ENCODE data around the gene WDR11.

Gene WDR11

DNA sequence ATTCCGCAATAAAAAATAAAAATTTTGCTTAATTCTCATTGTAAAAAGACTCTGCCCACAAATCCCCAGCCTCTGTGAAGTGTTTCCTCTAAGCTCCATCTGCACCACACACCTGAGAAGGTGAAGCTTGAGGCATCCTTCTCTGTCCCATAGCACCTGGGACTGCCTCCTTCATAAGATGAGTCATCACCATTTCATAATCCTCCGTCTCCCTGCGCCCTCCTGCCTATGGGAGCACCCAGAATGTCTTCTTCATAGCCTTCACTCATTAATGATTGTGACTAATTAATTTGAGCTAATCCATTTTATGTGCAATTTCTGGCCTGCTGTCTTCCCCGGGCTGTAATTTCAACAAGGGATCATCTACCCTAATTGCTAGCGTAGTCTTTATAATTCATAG lies 90.3 kb downstream of the WDR11 start:
- no peak for TF ChIP-seq CTCF (conservative IDR thresholded peaks at IDR 0.05; ENCODE audit: control insufficient read depth, insufficient read depth, low read depth, low read length)

DNA sequence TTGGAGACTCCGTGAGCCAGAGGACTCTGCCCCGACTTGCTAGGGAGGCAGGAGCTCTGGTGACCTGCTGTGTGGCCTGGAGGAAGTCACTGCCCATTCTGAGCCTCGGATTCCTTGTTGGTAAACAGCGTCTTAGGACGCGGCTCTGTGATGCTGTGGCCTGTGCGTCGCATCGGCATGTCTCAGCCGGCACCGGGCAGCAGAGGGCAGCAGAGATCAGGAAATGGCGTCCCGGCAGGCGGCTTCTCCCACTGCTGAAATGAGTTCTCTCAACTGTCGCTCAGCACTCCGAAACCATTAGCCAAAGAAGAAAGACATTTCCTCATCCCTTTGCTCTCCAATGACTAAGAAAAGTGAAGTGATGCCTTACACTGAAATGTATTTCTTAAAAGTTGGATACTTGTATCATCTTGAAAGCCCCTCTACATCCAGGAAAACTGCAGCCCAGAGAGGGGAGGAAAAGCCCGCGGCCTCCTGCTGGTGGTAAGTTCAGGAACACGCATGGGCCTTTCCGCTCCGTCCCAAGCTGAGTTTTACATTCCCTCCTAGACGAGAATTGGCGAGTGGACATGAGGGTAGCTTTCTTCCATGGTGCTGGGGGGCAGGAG lies 91.7 kb downstream of the WDR11 start:
- TF ChIP-seq CTCF (conservative IDR thresholded peaks at IDR 0.05; ENCODE audit: control insufficient read depth, insufficient read depth, low read depth, low read length), result peak; percentile 81
- H3K4me3 ChIP-seq (ENCODE audit: control insufficient read depth, low read depth, low read length), result peak overlapping the region; percentile 0
- DNase-seq (ENCODE audit: low read depth), result peak; percentile 65

More for the DNA sequence above, 90.3 kb downstream of the WDR11 start:
- H3K4me3 ChIP-seq (ENCODE audit: control insufficient read depth, low read depth, low read length), result no peak overlapping the region
- no peak for DNase-seq (ENCODE audit: low read depth)

- TF ChIP-seq CTCF (conservative IDR thresholded peaks at IDR 0.05; ENCODE audit: control insufficient read depth, insufficient read depth, low read depth, low read length), result no peak
- no peak overlapping the region for H3K4me3 ChIP-seq (ENCODE audit: control insufficient read depth, low read depth, low read length)
- DNase-seq (ENCODE audit: low read depth), result no peak
These were observed 92.4 kb downstream of the WDR11 start for GRCh38 chr10:120943542-120943941.

DNA sequence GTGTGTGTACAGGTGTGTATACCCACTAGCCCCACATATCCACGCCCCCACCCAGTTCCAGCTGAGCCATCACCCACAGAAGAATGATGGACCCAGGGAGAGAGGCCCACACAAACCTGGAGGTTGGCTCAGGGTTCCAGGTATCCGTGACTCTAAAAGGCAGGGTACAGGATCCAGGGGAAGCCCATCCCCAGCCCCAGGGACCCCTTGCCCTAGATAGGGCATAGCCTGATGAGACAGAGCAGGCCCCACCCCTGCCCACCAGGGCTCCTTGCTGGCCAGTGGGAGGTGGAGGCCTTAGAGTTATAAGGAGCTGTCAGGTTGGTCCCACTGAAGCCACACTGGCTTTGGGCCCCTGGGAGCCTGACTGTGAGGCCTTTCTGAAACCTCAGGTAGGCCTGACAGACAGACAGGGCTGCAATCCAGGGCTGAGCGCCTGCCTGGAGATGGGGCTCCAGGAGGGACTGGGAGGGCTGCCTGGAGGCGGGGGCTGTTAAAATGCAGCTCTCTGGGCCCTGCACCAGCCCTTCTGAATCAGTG lies 93.5 kb downstream of the WDR11 start:
- no peak overlapping the region for H3K4me3 ChIP-seq (ENCODE audit: control insufficient read depth, low read depth, low read length)
- TF ChIP-seq CTCF (conservative IDR thresholded peaks at IDR 0.05; ENCODE audit: control insufficient read depth, insufficient read depth, low read depth, low read length), result no peak
- DNase-seq (ENCODE audit: low read depth), result no peak

GRCh38 chr10:120945182-120945581 lies 94.0 kb downstream of the WDR11 start:
- no peak overlapping the region for H3K4me3 ChIP-seq (ENCODE audit: control insufficient read depth, low read depth, low read length)
- no peak for TF ChIP-seq CTCF (conservative IDR thresholded peaks at IDR 0.05; ENCODE audit: control insufficient read depth, insufficient read depth, low read depth, low read length)
- DNase-seq (ENCODE audit: low read depth), result no peak

- H3K4me3 ChIP-seq (ENCODE audit: control insufficient read depth, low read depth, low read length), result no peak overlapping the region
- no peak for TF ChIP-seq CTCF (conservative IDR thresholded peaks at IDR 0.05; ENCODE audit: control insufficient read depth, insufficient read depth, low read depth, low read length)
- DNase-seq (ENCODE audit: low read depth), result no peak
These were observed 94.7 kb downstream of the WDR11 start for GRCh38 chr10:120945801-120946302.
